Measurements from ENCODE around the gene GAA.

GRCh38 chr17:80107231-80108021, 6.0 kb downstream of the GAA start:
- TF ChIP-seq CTCF (IDR thresholded peaks at IDR 0.05; ENCODE audit: insufficient read depth, low read length, poor library complexity, severe bottlenecking) (no peak), EZH2phosphoT487 (conservative IDR thresholded peaks at IDR 0.05; ENCODE audit: low read length) (no peak)
